Fibroblast of upper back skin (primary cell): ENCODE results near the gene SMPD4.
"Not testable (repeated sequence)": the region's sequence is repeated elsewhere in the genome, so short reads cannot be mapped to it uniquely, and the experiment has no call there.

Experiments used
- DNase-seq: peaks from one replicate; pipeline ENCODE4 v3.0.0-alpha.2; 2013

SMPD4 gene

DNA sequence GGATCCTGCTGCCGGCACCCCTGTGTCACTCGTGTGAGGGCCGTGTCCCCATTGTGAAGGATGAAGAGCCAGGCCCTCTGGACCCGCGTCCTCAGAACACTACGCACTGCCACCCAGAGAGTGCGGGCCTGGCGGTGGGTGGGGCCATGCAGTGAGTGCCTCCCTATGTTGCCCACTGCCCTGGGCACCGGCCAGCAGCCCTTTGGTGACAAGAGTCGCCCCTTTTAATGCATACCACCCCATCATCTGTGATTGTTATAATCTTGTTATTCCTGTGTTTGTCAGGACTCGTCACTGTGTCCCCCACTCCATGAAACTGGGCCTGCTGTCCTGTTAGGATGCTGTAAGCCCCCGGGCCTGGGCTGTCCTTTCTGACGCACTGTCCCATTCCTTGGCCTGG, 43.1 kb downstream of the SMPD4 start:
- not testable (repeated sequence) for DNase-seq

DNA sequence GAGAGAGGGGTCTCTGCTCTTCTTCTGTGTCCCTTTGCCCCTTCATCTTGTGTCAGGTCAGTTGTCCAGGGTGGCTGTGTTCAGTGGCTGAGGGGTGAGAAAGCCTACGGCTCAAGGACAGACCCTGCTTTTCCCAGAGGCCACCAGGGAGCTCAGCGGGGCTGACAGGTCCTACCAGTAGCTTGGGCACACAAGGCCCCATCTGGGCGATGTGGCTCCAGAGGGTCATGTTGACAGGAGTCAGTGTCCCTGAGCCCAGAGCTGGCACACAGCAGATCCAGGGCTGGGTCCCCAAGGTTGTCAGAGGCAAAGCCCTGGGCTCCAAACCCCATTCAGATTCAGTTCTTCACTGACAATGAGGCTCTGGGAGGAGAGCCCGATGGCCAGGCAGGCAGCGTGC, 44.3 kb downstream of the SMPD4 start:
- DNase-seq, result not testable (repeated sequence)

DNA sequence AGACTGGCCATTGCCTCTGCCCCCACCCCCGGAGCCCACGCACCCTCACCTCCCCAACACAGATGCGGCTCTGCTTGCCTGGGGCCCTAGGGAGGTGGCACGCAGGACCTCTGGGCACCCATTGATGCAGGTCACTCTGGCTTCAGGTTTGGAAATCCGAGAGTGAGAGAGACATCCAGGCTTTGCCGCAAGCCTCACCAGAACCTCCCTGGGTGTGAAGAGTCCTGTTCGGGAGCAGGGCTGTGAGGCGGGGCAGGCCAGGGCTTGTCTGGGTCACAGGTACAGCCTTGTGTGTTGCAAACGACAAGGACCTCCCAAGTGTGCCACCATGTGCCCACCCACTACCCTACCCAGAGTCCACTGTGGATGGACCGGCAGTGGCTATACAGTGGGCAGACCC, 44.9 kb downstream of the SMPD4 start:
- not testable (repeated sequence) for DNase-seq

DNA sequence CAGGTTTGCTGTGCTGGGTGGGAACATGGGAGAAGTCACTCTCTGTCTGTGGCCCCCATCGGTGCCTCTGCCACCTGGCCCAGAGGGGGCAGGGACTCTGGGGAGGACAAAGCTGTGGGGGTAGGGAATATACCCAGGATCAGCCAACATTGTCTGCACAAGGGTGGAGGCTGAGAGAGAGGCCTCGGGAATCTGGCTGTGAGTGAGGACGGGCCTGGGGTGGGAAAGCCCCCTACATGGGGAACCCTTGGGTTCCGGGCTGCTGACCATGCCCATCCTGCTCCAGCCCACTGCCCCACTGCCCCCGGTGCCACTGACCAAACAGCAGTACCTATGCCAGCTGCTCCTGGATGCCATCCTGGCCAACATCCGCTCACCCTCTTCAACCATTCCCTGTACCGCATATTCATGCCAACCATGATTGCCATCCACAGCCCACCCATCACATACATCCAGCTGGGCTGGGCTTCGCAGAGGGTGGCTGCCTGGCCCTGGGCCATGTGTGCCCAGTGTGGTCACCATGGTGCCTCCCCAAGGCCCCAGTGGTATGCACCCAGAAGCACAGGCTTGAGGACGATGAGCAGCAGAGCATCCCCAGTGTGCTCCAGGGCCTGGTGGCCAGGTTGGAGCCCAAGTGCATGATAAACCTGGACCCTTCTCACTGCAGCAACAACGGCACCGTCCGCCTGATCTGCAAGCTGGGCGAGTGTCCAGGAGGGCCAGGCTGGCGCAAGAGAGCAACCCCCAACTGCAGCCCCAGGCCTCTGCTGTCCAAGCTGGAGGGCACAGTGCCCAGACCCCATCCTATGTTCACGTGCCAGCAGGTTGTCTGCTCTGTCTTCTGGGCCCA, 45.5 kb downstream of the SMPD4 start:
- no peak for DNase-seq

DNA sequence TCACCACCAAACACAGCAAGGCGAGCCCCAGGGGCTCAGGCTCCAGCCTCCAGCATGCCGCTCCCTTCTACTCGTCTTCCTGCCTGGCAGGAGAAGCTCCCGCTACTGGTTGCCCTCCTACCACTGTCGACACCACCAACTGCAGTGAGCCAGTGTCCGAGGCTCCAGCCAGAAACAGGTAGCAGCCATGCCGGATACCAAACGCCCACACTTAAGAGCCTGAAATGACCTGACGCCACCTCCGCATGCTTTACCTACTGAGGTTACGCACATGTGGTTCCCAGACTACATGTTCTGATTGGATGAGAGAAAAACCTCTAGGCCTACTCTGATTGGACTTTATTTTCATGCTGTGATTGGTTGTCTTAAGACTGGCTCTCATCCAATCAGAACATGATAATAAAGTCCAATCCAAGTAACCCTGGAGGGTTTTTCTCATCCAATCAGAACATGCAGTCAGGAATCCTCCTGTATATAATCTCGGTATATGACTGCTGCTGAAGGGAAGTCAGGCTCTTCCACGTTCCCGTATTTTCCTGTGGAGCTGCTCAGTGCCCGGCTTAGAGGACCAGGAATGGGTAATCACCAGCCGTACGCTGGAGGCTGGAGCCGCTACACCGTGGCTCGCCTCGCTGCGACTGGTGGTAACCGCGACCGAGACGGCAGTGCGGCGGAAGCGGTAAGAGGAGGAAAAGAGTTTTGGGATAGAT, 52.1 kb downstream of the SMPD4 start, which contains the start of gene POTEF:
POTEF (minus strand) TSS at position 103 of the 710 bp plus-strand sequence. CDS start 8,707 bp downstream, outside the sequence.
- DNase-seq, result not testable (repeated sequence)

DNA sequence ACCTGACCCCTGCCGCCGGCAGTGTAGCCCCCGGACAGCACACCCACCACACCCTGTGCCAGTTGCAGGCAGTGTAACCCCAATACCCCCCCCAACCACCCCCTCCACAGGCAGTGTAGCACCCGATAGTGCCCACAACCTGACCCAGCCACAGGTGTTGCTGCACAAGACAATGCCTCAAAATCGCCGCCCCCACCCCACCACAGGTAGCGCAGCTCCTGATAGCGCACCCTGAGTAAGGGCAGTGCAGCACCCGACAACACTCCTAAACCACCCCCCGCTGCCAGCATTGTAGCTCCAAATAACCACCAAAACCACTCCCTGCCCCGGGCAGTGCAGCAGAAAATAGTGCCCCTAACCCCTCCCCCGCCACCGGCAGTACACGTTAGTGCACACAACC, 52.9 kb downstream of the SMPD4 start:
- not testable (repeated sequence) for DNase-seq

DNA sequence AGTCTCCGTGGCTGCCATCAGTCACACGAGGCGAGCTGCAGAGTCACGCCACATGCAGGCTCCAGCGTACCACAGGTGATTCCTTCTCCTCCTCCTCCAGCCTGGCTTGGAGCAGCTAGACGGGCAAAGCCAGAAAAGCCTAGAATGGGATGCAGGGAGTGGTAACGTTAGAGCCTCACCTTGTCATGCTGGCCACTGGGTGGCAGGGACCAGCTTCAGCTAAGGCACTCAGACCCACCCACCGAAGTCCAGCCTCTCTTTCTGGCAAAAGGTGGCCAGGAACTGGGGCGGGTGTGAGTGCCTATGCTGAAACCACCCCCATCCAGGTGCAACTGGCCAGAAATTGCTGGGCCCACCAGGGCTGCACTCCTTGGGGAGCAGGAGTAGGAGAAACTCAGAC, 53.7 kb downstream of the SMPD4 start:
- not testable (repeated sequence) for DNase-seq

DNA sequence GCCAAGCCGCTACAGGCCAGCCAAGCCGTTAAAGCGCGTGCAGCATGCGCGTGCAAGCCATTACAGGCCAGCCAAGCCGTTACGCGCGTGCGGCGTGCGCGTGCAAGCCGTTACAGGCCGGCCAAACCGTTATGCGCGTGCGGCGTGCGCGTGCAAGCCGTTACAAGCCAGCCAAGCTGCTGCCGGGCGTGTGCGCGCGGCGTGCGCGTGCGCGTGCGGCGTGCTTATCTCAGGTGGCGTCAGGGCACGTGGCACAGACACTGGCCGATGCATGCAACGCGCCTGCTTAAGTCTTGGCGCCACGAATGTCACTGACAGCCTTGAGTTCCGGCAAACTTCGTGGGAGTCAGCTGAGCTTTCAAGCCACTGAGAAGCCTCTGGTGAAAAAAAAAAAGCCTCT, 60.5 kb downstream of the SMPD4 start:
- not testable (repeated sequence) for DNase-seq

DNA sequence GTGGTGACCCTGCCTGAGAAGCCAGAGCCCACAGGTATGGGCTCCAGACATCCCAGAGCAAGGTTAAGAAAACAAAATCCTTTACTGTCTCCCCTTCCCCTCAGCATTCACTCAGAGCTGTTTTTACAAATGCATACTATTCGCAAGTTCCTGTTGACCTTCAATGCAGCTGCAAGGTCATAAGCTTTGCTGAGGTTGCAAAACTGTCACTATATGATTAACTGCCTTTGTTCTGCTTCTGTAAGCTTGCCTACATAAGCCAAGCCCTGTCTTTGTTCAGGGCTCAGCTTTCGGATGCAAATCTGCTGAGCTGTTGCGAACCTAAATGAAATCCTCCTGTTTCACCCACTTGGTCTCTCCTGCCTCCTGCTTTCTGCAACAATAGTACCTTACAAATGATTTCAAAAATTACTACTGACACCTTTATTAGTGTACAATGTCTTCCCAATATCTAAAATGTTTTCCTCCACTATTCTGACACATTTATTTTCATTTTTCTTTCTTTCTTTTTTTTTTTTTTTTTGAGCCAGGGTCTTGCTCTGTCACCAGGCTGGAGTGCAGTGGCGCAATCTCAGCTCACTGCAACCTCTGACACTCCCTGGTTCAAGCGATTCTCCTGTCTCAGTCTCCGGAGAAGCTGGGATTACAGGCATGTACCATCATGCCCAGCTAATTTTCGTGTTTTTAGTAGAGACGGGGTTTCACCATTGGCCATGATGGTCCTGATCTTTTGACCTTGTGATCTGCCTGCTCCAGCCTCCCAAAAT, 78.6 kb downstream of the SMPD4 start:
- not testable (repeated sequence) for DNase-seq
